Right atrium auricular region (tissue), 2 donors: Measurements from ENCODE around the gene PNMA6F. TPM values are rescaled to one million over a fixed set of nuclear protein-coding genes. Genes with fewer than 3 reads are reported as not detected.

Experiments
- DNase-seq: peaks from one replicate; pipeline ENCODE4 v3.0.0-alpha.2; 2019; ENCODE audit warnings: low spot score
- H3K27ac ChIP-seq, 2 donors: fragments of 200-600 bp; sonication (generic); 1 replicate in 1 of 2; 2 replicates in 1 of 2; pipeline ENCODE4 v1.5.1; 2016 to 2019
- H3K27me3 ChIP-seq, 2 donors: fragments of 200-600 bp; sonication (generic); one replicate each; pipeline versions ENCODE4 v1.5.1 to v1.6.0; 2017 to 2019
- H3K36me3 ChIP-seq: fragments of 200-600 bp; sonication (generic); one replicate; pipeline ENCODE4 v1.5.1; 2016
- H3K4me1 ChIP-seq, 2 donors: fragments of 200-600 bp; sonication (generic); one replicate each; pipeline versions ENCODE4 v1.5.1 to v1.6.0; 2017 to 2019
- H3K4me3 ChIP-seq, 2 donors: fragments of 200-600 bp; sonication (generic); 1 replicate in 1 of 2; 2 replicates in 1 of 2; pipeline ENCODE4 v1.5.1; 2017 to 2019; ENCODE audit warnings: mild to moderate bottlenecking in 1 of 2, moderate library complexity in 1 of 2
- H3K9me3 ChIP-seq, 2 donors: fragments of 200-600 bp; sonication (generic); one replicate each; pipeline ENCODE4 v1.5.1; 2019
- CTCF ChIP-seq, 2 donors: fragments of 200-600 bp; sonication (generic); IDR thresholded peaks; one replicate each; pipeline ENCODE4 v1.5.1; 2019; ENCODE audit warnings: antibody characterized with exemption in 2 of 2
- total RNA-seq, 2 donors: library from RNA; depleted of rRNA; stranded (reverse); fragments of >200 nt; gene quantifications; one replicate each; pipeline ENCODE4 v1.1.0, GENCODE V29; 2016

Gene PNMA6F
- total RNA-seq, 2 donors from 2014 or later = not detected

GRCh38 chrX:153349952-153350351 is 28.4 kb upstream of the PNMA6F start:
- TF ChIP-seq CTCF (IDR thresholded peaks at IDR 0.05) = no peak
- H3K36me3 ChIP-seq = peaks cover 10% of the 10 kb centered on the region
- H3K9me3 ChIP-seq = no peaks in the 10 kb centered on the region
- H3K27ac ChIP-seq = no peak overlapping the region
- H3K27me3 ChIP-seq = no peaks in the 10 kb centered on the region
- H3K4me1 ChIP-seq = no peaks in the 10 kb centered on the region
- H3K4me3 ChIP-seq = no peak overlapping the region
- no peak for DNase-seq

- Histone ChIP-seq H3K27ac (no peak overlapping the region), H3K4me3 (no peak overlapping the region), H3K36me3 (peaks cover 19% of the 10 kb centered on the region), H3K4me1 (no peaks in the 10 kb centered on the region), H3K9me3 (no peaks in the 10 kb centered on the region), H3K27me3 (no peaks in the 10 kb centered on the region)
- DNase-seq = no peak
- TF ChIP-seq CTCF (IDR thresholded peaks at IDR 0.05) = no peak
Measured at GRCh38 chrX:153348421-153348820, 26.9 kb upstream of the PNMA6F start.

GRCh38 chrX:153347530-153347929 is 26.0 kb upstream of the PNMA6F start:
- H3K4me3 ChIP-seq = no peak overlapping the region
- H3K27ac ChIP-seq = no peak overlapping the region
- TF ChIP-seq CTCF (IDR thresholded peaks at IDR 0.05) = no peak
- H3K4me1 ChIP-seq = no peaks in the 10 kb centered on the region
- H3K27me3 ChIP-seq = no peaks in the 10 kb centered on the region
- H3K36me3 ChIP-seq = peaks cover 19% of the 10 kb centered on the region
- no peak for DNase-seq
- no peaks in the 10 kb centered on the region for H3K9me3 ChIP-seq

GRCh38 chrX:153343674-153344073 is 22.1 kb upstream of the PNMA6F start:
- H3K4me3 ChIP-seq = no peak overlapping the region
- H3K36me3 ChIP-seq = peaks cover 19% of the 10 kb centered on the region
- H3K27ac ChIP-seq = no peak overlapping the region
- H3K4me1 ChIP-seq = no peaks in the 10 kb centered on the region
- TF ChIP-seq CTCF (IDR thresholded peaks at IDR 0.05) = no peak
- H3K9me3 ChIP-seq = peaks cover 0 to 10% of the 10 kb centered on the region in 2 donors
- DNase-seq = no peak
- no peaks in the 10 kb centered on the region for H3K27me3 ChIP-seq

GRCh38 chrX:153342762-153343558 is 21.4 kb upstream of the PNMA6F start:
- Histone ChIP-seq H3K9me3 (peaks cover 0 to 10% of the 10 kb centered on the region in 2 donors), H3K27me3 (no peaks in the 10 kb centered on the region), H3K36me3 (peaks cover 19% of the 10 kb centered on the region), H3K27ac (no peak overlapping the region), H3K4me1 (no peaks in the 10 kb centered on the region), H3K4me3 (no peak overlapping the region)
- no peak for DNase-seq
- no peak for TF ChIP-seq CTCF (IDR thresholded peaks at IDR 0.05)

GRCh38 chrX:153340111-153340510 is 18.5 kb upstream of the PNMA6F start:
- H3K36me3 ChIP-seq = peaks cover 9% of the 10 kb centered on the region
- TF ChIP-seq CTCF (IDR thresholded peaks at IDR 0.05) = no peak
- H3K4me1 ChIP-seq = peaks cover 0 to 1% of the 10 kb centered on the region in 2 donors
- DNase-seq = peak; percentile 11
- H3K27me3 ChIP-seq = no peaks in the 10 kb centered on the region
- H3K9me3 ChIP-seq = peaks cover 0 to 10% of the 10 kb centered on the region in 2 donors
- H3K4me3 ChIP-seq = no peak overlapping the region
- no peak overlapping the region for H3K27ac ChIP-seq
